BJ (cell line): ENCODE results near the gene NSDHL. TPM values are rescaled to one million over a fixed set of nuclear protein-coding genes. Genes with fewer than 3 reads are reported as not detected.

Experiments
- CTCF ChIA-PET: fragments of 350-600 bp; formaldehyde crosslinking; extraction: SDS; loops from one replicate; lab custom pipeline; 2021; ENCODE audit warnings: antibody characterized with exemption, inconsistent platforms; lab: Yijun Ruan, JAX
- POLR2A ChIA-PET: fragments of 300-600 bp; sonication (Branson Sonifier 250); formaldehyde crosslinking; extraction: SDS; loops from one replicate; lab custom pipeline; 2021; ENCODE audit warnings: antibody characterized with exemption; lab: Charles Lee
- DNase-seq: peaks from one replicate; pipeline ENCODE4 v3.0.0-alpha.2; 2011; ENCODE audit warnings: low read depth
- H3K27me3 ChIP-seq: 2 replicates; pipeline ENCODE4 v1.6.0; 2011; ENCODE audit warnings: low read length; ENCODE audit not compliant: control insufficient read depth, insufficient read depth
- H3K36me3 ChIP-seq: 2 replicates; pipeline ENCODE4 v1.5.1; 2011; ENCODE audit warnings: low read length; ENCODE audit not compliant: control insufficient read depth, insufficient read depth
- H3K4me3 ChIP-seq: 2 replicates; pipeline ENCODE4 v1.5.1; 2011; ENCODE audit warnings: low read depth, mild to moderate bottlenecking, control low read depth, low read length
- CTCF ChIP-seq: IDR thresholded peaks from 2 replicates; pipeline ENCODE4 v1.5.1; 2011; ENCODE audit warnings: low read depth, mild to moderate bottlenecking, control low read depth, inconsistent platforms, low read length, moderate library complexity; ENCODE audit not compliant: insufficient read depth
- polyA plus RNA-seq: library from polyadenylated mRNA; depleted of rRNA; stranded (reverse); fragments of >200 nt; gene quantifications from 2 replicates; pipeline ENCODE4 v1.2.3, GENCODE V29; 2011

Gene NSDHL
- polyA plus RNA-seq, 1 experiment = 13.7 TPM

GRCh38 chrX:152893980-152894610, 63.2 kb downstream of the NSDHL start:
- TF ChIP-seq CTCF = no peak
- Histone ChIP-seq H3K4me3 (no peak overlapping the region), H3K36me3 (no peaks in the 10 kb centered on the region), H3K27me3 (peaks cover 10% of the 10 kb centered on the region)
- ChIA-PET POLR2A (no interaction called here), CTCF (no interaction called here)
- DNase-seq = no peak

- H3K4me3 ChIP-seq = no peak overlapping the region
- POLR2A ChIA-PET = no interaction called here
- no peak for TF ChIP-seq CTCF
- peaks cover 6% of the 10 kb centered on the region for H3K27me3 ChIP-seq
- CTCF ChIA-PET = no interaction called here
- no peaks in the 10 kb centered on the region for H3K36me3 ChIP-seq
- no peak for DNase-seq
Observed at GRCh38 chrX:152895121-152895520, 64.3 kb downstream of the NSDHL start.

DNA sequence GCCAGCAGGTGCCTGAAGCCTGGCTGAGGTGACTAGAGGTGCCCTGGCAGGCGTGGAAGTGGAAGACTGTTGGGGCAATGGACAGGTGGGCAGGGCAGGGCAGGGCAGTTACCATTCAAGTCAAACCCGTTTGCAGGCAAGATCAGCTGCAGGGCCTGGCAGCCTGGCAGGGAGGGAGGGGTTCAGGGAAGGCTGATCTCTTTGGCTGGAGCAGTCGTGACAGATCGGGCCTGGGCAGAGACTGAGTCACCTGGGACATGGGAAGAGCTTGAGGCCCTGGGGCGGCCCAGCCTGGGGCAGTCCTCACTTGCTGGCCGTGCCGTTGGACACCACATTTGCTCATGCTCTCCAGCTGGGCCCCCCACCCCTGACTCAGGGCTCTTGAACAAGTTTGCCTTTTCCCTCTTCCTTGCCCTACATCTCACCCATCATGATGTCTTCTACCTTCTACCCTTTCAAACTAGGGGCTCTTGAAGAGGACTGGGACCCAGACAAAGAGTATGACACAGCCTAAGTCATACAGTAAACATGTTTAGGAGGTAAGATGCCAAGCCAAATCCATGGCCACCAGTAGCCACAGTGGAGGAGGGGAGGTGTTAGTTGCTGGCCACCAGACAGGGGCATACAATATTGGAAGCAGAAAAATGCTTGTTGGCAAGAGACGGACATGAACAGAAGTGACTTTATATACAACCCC, 65.0 kb downstream of the NSDHL start:
- no peak for TF ChIP-seq CTCF
- Histone ChIP-seq H3K36me3 (no peaks in the 10 kb centered on the region), H3K4me3 (no peak overlapping the region), H3K27me3 (peaks cover 2% of the 10 kb centered on the region; the same call in 1 of the 2 replicates)
- CTCF ChIA-PET = no interaction called here
- DNase-seq = no peak
- POLR2A ChIA-PET = no interaction called here

- TF ChIP-seq CTCF = no peak
- no peak for DNase-seq
- CTCF ChIA-PET = no interaction called here
- Histone ChIP-seq H3K4me3 (no peak overlapping the region), H3K36me3 (no peaks in the 10 kb centered on the region), H3K27me3 (no peaks in the 10 kb centered on the region)
- POLR2A ChIA-PET = no interaction called here
Observed at GRCh38 chrX:152896450-152896849, 65.6 kb downstream of the NSDHL start.

DNA sequence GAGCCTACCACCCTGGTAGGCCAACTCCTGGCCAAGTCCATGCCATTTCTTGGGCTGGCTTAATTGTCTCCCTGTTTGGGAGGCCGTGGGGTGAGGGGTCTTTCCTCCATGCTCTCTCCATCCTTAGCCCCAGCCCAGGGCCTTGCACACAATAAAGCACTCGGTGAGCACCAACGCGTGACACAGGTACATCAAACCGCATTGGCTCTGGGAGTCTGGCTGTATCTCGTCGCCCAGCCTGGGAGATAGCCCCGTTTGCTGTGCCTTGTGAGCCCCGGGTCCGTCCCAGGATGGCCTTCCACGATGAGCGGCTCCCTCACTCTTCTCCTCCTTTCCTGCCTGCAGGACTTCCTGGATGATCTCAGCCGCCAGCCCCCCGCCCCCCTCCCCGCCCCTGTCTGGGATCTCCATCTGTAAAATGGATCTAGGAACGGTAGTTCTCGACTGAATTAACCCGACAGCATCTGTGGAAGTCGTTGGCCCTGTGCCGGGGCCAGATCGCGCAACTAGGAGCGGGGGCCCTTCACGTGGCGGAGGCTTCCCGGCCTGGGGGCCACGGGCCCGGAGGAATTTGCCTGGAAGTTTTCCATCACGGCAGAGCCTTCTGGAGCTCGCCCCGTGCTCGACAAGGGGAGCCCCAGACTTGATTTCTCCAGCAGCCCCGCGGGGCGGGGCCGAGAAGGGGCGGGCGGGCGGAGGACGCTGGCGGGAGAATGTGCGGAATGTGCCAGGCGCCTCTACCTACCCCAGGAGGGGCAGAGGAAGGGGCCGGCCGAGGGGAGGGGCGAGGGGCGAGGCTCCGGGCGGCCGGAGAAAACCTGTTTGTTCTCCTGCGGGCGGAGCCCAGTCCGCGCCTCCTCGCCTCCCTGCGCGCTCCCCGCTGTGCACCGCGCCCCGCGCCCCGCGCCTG, 66.6 kb downstream of the NSDHL start, which contains the start of gene ZNF185:
Gene ZNF185, plus strand, starts transcription at position 846 of the 910 bp plus-strand sequence. CDS start 16,423 bp downstream, outside the sequence.
- Histone ChIP-seq H3K36me3 (no peaks in the 10 kb centered on the region), H3K27me3 (no peaks in the 10 kb centered on the region), H3K4me3 (peak within 1 kb of the TSS; percentile 41)
- POLR2A ChIA-PET = no interaction called here
- TF ChIP-seq CTCF = no peak
- DNase-seq = no peak
- CTCF ChIA-PET = no interaction called here
